ENCODE data around the gene TDRKH.

TDRKH gene

DNA sequence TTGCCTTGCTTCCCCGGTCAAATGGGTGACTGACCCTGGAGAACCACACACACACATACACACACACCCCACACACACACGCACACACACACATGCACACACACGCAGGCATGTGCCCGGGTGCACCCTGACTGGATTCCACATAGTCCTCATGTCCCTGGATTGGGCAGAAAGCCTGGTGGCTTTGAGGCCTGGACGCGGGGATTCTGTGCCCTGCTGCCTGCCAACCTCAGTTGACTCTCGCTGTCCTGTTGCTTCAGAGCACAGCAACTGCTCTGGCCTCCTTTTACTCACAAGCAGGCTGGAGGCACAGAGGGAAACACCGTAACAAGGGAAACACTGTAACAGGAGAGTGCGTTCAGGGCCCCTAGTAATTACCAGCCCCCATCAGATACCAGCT, 34.9 kb upstream of the TDRKH start:
- in situ Hi-C loops (cut with HindIII; ENCODE audit: low sequenced_read_pairs), result no loop called here

DNA sequence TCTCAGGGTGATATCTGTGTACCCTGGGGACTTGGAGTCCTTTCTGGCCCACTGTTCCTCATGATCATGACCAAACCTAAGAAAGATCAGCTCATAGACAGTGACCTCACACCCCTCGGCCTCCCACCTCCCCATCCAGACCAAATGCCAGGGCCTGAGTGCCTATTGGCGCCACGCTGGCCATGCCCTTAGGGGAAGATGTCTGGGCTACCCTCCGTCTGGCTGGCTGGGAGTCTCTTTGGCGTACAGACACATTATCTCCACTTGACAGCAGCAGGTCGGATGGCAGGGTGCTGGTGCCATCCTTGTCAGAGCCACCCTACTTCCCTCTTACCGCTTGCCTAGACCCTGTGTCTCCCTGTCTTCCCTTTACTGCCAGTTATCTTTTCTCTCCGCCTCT, 32.9 kb upstream of the TDRKH start:
- in situ Hi-C loops (cut with HindIII; ENCODE audit: low sequenced_read_pairs), result no loop called here

DNA sequence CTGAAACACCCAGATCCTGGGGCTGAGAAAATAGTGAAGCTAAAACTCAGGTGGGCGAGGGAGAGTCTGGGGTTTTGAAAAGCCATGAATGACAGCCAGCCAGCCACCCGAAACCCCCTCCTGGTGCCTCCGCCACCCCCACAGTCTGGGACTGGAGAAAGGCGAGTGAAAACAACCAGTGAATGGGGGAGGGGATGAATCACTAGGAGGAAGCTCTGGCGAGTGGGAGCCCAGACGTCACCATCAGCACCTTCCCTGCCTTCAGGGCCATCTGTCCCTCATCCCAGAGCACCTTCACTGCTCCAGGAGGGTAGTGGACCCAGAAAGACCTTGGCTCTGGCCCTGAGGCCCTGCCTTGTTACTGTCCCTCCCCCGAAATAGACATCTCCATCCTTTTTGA, 32.1 kb upstream of the TDRKH start:
- in situ Hi-C loops (cut with HindIII; ENCODE audit: low sequenced_read_pairs), result no loop called here

DNA sequence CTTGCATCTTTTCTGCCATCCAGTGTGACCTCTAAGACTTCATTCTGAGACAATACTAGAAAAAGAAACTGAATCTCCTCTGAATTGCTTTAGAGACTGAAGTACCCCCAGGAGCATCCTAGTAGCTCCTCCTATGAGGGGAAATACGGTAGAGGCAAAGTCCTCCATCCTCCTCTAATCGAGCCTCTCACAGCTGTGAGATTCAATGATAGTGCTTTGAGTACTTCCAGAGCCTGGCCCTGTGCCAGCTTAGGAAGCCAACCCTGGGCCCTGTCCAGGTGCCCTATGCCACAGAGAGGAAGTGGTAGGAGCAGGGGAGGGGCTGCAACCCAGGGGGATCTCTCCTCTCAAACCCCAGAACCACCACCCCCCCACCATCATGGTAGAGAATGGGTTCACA, 30.6 kb upstream of the TDRKH start:
- in situ Hi-C loops (cut with HindIII; ENCODE audit: low sequenced_read_pairs), result no loop called here

DNA sequence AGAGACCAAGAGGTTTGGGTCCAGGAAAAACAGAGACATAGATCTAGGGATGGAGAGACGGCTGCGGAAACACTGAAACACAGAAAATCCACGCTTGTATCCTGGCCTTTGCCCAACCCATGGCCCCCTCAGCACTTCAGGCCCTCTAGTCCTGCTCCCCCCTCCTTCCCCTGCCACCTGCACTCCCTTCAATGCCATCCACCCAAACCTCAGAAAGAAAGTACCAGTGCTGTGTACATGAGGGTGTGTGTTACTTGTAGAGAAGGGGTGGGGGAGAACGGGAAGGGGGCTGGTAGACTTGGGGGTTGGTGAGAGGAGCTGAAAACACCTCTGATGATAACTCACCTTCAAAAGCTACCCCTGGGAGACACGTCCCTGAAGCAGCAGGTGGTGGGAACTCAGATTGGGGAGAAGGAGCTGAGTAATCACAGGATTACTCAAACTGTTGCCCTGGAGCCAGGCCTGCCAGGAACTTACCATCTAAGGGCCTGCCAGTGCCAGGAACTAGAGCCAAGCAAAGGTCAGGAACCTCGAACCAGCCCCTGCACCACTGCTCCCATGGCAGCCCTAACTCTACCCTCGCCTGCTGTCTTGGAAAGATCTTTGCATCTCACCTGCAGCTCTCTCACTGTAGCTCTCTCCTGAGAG, 29.8 kb upstream of the TDRKH start:
- in situ Hi-C loops (cut with HindIII; ENCODE audit: low sequenced_read_pairs), result no loop called here

DNA sequence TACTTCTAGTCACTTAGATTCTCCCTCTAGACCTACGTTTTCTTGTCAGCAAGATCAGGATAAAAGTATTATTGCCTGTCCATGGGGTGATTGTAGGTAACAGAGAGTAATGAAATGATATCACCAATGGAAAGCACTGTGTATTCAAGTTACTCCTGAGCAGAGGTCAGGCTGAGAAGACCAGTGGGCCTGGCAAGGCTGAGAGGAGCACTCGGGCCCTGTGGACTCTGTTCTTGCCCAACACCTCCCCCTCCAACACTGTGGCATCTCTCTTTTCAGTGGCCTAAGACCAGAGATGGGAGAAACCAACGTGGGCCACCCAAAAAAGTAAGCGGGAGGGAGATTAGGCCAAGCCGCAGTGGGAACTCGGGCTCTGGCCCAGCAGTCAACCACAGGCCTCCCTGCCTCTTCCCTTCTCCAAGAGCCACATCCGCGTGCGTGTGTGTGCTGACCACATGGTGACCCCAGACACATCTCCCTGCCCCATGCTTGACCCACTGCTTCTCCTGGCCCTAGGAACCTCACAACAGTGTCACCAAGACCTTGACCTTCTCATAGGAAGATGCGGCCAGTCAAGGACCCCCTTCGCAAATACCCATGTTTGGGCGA, 29.0 kb upstream of the TDRKH start:
- in situ Hi-C loops (cut with HindIII; ENCODE audit: low sequenced_read_pairs), result no loop called here

DNA sequence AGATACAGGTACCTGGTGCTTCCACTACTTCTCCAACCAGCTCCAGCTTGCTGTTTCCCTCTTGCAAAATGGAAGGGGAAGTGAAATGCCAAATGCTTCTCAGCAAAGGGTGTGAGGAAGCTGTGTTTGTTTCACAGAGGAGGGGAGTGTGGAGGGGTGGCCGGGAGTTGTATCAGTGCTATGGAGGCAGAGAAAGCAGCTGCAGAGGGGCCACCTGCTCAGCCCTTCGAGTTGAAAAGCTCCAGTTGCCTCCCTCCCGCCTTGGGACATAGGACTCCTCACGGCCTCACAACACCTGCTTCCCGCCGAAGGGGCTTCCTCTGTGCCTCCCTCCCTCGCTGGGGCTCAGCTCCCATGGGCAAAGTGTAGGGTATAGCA, 27.0 kb upstream of the TDRKH start:
- in situ Hi-C loops (cut with HindIII; ENCODE audit: low sequenced_read_pairs), result no loop called here

DNA sequence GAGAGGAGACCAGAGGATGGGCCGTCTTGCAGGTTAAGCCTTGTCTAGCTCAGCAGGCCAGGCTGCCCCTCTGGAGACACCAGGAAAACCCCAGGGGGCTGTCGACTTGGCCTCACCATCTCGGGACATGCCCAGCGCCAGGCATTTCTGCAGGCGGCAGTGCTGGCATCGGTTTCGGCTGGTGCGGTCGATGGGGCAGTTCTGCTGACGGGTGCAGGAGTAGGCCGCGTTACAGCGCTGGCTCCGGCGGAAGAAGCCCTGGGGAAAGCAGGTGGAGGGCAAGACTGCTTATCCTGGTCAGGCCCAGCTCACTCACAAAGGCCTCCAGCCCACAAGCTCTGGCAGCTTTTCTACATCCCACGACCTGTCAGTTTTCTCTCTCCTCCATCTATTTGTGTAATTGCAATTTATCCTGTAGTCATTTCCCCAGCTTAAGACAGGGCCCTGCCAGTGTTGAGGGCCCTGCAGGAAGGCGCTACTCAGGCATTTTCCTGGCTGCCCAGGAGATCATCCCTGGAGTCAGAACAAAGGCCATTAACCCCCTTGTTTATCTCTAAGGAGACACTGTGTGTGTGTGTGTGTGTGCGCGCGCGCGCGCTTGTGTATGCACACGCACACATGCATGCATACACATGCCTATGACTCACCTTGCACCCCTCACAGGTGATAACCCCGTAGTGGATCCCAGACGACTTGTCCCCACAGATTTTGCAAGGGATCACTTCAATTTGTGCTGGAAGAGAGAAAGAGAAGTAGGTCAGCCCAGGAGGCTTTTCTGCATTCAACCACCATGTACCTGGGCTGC, 26.4 kb upstream of the TDRKH start:
- in situ Hi-C loops (cut with HindIII; ENCODE audit: low sequenced_read_pairs), result no loop called here

DNA sequence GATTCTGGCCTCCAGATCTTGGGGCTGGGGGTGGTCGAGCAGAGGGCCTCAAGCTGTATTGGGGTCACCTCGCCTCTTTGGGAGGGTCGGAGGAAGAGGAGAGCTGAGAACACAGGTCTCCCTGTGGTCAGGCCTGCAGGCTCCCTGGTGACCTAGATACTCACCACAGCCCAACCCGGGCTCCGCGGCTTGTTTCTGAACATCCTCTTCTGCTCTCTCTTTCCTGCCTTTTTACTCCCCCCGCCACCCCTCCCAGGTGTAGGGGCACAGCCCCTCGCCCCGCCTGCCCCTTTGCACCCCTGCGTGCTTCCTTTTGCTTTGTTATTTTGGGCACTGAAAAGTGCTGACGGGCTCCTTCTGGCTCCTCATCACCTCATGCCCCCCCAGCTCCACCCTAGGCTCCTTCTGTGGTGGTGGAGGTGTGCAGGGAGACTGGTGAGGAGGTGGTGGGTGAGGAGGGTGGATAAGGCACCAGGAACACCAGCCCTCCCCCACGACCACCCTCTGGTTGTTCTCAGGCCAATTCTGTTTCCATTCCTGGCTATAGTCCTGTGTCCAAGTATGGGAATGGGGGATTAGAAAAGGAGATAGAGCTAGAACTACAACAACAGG, 25.5 kb upstream of the TDRKH start:
- in situ Hi-C loops (cut with HindIII; ENCODE audit: low sequenced_read_pairs), result no loop called here

DNA sequence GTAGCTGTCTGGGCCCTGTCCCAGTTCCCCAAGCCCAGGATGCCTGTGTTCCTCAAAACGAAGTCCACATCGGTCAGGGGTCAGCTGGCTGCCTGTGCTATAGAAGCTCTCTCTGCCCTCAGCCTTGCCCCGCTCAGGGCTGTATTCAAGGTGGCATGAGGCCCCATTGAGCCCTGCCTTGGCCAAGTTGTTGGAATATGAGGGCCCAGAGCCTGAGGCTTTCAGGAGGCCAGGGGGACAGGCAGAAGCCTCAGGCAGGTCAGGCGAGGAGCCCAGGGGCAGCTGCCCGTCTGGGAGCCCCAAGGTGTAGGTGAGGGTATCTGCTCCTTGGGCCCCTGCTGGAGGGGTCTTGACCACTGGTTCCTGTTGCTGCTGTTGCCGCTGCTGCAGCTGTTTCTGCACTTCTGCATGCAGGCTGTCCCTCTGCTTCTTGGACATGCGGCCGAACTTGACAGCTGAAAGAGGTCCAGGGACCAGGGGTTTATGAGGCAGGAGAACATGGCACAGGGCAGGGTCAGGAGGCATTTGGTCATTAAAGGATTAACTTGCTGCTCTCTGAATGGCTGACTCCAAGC, 24.8 kb upstream of the TDRKH start:
- in situ Hi-C loops (cut with HindIII; ENCODE audit: low sequenced_read_pairs), result no loop called here

DNA sequence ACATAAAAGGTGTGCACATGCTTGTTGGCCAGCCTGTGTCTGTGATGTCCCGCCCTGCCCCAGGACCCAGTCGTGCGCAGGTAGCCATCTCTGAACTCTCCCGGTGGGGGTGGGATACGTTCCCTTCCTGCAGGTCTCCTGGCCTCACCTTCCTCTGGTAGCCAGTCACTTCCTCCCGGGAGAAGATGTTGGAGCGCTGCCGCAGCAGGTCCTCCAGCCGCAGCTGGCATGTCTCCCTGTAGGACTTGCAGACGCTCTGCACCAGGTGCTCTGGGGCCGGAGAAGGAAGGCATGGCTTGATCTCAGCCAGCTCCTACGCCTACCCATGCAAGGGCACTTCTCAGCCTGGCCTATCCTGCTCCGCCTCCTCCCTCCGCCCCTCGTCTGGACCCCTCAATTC, 24.1 kb upstream of the TDRKH start:
- in situ Hi-C loops (cut with HindIII; ENCODE audit: low sequenced_read_pairs), result no loop called here

DNA sequence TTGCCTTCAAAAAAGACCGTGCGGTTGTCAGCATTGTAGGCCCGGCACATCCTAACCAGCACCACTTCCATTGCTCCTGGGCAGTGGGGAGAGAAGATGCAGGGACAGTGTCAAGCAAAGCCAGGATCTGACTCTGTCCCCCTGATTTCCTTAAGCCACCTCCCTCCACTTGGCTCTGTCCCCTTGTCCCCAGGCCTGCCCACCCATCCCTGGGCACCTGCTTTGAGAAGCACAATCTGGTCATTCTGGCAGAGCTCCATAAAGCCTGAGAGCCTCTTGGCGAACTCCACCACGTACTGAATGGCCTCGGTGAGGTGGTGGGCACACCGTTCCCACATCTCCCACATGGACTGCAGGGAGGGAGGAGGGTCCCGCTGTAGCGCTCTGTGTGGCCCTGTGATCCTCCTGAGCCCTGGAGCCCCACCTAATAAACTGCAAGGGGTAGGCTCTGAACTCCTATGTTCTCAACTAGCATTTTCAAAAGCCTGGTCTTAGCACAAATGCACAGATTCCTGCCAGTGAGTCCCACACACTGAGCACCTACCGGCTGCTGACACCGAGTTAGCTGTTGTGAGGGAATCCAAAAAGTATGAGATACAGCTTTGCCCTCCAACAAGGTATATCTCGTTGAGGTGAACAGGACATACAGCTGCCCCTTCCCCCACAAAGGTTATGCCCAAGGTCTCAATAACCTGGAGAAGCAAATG, 23.1 kb upstream of the TDRKH start:
- in situ Hi-C loops (cut with HindIII; ENCODE audit: low sequenced_read_pairs), result no loop called here

DNA sequence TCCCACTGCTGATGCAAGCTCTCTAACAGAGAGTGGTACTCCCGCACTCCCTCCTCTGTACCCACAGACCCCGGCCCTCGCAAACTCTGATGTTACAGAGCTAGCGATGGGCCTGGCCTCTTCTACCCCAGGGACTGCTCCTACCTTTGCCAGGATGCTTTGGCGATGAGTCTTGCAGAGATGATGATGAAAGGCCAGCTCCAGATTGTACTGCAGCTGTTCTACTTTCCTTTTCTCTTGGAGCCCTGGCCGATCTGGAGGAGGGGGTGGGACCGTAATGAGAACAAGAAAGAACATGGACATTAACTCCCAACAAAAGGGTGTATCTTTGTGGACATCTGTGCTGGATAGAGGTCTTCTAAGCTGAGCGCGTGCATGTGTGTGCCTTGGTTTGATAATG, 20.9 kb upstream of the TDRKH start:
- in situ Hi-C loops (cut with HindIII; ENCODE audit: low sequenced_read_pairs), result no loop called here

DNA sequence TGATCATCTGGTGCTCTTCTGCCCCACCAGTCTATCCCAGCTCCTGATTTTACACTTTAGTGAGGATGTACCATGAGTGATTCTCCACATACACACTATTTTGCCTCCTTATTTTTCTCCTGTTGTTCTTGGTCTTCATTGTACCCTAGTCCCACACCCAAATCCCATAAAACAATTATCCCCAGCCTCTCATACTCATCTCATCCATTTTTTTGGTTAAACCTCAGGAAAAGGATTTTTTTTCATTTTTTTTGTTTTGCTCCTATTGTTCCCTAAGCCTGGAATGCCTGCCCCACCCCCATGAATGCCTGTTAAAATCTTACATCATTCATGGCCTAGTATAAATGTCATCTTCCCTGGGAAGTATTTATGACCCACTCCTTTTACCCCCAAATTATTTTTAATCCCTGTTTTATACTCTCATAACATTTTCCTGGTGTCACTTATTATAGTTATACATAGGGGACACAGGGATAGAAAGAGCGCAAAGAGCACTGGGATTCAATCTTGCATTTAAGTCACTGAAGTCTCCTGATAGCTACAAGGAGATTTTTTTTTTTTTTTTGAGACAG, 19.8 kb upstream of the TDRKH start:
- in situ Hi-C loops (cut with HindIII; ENCODE audit: low sequenced_read_pairs), result loop anchor here (5.0 kb wide), 1 partner anchor 53 kb away; no protein-coding TSS in a partner anchor

DNA sequence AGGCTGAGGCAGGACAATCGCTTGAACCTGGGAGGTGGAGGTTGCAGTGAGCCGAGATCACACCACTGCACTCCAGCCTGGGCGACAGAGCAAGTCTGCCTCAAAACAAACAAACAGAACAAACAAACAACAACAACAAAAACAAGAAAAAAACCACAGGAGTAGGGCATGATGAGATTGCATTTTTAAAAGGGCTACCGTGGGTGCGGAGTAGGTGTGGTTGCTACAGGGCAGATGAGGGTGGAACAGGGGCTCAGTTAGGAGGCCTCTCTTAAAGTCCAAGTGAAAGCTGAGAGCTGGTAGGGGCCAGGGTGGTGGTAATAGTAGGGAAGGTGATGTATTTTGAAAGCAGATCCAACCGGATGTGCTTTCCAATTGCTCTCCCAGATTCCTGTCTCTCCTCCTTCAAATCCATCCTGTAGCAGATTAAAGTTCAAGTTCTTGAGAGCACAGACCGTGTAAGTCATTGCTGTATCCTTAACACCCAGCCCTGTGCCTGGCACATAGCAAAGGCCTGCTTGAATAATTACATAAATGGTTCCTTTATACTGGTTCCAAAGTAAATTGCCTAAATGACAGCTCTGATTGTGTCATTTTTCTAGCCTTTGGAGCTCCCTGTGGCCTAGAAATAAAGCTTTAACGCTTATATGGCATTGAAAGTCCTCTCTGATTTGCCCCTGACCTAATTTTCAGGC, 19.1 kb upstream of the TDRKH start:
- in situ Hi-C loops (cut with HindIII; ENCODE audit: low sequenced_read_pairs), result loop anchor here (5.0 kb wide), 1 partner anchor 52 kb away; no protein-coding TSS in a partner anchor

DNA sequence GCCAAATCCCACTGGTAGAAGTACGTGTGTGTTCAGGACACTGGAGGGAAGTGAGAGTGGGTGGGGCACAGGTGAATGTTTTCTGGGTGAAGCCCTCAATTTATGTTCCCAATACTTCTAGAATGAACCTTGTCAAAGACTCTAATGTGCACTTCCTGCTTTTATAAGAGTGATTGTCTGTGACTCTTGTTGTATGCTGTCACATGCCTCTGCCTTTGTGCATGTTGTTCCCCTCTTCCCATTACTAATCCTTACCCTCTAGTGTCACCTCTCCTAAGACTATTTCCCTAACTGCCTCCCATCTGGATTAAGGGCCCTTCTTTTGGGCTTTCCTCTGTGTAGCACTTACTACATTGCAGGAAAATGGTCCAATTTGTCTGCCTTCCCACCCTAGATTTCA, 17.5 kb upstream of the TDRKH start:
- in situ Hi-C loops (cut with HindIII; ENCODE audit: low sequenced_read_pairs), result loop anchor here (5.0 kb wide), 1 partner anchor 50 kb away; no protein-coding TSS in a partner anchor

DNA sequence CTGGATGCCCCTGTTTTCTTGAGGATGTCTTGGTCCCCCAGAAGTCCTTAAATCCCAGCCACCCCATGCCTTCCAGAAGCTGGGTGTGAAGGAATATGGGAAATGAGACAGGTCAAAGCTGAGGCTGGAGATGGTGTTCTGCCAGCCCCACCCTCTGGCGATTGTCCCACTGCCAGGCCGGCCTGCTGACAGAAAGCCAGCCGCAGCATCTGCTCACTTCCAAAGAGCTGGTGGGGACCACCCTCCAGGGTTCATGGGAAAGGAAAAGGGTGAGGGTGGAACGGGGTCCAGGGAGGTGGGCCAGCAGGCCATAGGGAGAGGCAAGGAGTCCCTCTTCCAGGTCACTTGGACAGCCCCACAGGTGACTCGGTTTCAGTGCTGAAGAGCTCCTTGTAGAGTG, 16.8 kb upstream of the TDRKH start:
- in situ Hi-C loops (cut with HindIII; ENCODE audit: low sequenced_read_pairs), result loop anchor here (5.0 kb wide), 1 partner anchor 50 kb away; no protein-coding TSS in a partner anchor

DNA sequence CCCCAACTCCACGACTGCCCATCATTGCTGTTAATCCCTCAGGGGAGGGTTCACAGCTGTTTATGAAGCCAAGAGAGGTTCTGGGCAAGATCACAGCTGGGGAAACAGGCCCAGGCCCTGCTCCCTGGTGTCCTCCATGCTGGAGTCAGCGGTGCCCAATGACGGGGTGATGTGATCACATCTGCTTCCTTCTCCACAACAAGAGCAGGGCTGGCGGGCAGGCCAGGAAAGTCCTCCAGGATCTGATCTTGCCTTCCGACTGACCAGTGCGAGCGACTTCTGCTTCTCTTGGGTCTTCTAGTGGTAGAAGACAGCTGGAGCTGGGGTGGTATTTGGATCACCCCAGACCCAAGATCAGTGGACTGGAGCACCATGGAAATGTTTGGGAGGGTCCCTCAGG, 15.9 kb upstream of the TDRKH start:
- in situ Hi-C loops (cut with HindIII; ENCODE audit: low sequenced_read_pairs), result loop anchor here (5.0 kb wide), 1 partner anchor 49 kb away; no protein-coding TSS in a partner anchor

DNA sequence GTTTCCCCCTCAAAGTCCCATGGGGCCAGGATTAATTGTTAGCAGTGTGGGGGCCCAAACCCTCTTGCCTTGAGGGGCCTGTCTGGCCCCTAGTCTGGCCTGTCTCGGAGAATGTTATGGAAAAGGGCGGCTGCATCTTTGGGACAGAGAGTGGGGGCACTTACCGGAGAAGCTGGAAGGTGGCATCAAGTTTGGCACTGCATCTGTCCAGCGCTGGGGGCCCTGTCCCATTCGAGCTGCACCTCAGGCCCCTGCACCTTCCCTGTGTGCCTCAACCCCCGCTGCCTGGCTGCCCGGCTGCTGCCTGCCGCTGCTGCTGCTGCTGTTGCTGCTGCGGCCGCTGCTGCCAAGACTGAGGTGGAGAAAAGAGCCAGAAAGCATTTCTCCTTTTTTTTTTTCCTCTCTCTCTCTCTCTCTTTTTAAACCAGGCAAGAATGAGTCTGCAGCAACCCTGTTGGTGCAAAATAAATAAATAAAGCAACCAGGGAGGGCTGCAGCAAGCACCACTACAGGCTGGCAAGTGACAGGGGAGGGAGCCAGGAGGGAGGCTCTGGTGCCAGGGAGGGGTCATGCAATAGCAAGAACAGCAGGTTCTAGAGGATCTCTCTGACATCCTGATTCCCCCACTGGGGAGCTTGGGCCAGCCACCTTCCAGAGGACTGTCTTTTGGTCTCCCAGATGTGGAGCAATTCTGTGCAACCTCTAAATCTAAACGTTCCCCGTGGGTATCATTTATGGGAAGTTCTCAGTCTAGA, 14.9 kb upstream of the TDRKH start, which contains the start of gene LINGO4:
LINGO4 (minus strand) TSS at position 354 of the 755 bp plus-strand sequence. CDS start 2,715 bp downstream, outside the sequence.
- in situ Hi-C loops (cut with HindIII; ENCODE audit: low sequenced_read_pairs), result loop anchor here (5.0 kb wide), 1 partner anchor 48 kb away; no protein-coding TSS in a partner anchor

All from endothelial cell of hepatic sinusoid (primary cell).